Measurements from ENCODE around the gene AKAP6.
"Not testable (repeated sequence)": the region's sequence is repeated elsewhere in the genome, so short reads cannot be mapped to it uniquely, and the experiment has no call there.

Gene AKAP6

DNA sequence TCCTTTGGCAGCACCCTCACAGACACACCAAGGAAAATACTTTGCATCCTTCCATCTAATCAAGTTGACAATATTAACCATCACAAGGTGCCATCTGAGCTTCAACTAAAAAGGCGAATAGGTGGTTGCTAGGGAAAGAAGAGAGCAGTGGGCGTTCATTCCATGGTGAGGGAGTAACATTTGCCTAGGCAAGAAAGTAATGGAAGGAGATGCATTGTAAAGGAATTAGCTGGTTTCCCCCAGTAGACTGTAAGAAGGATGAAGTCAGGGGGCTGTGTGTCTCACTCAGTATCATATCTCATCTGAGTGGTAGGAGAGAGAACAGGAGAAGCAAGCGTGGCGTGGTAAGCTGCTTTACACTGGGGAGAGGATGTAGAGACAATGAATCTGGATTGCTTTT is 34.7 kb downstream of the AKAP6 start:
- no peaks in the 10 kb centered on the region for H3K9me3 ChIP-seq (ENCODE audit: control insufficient read depth, low read depth, low read length)

DNA sequence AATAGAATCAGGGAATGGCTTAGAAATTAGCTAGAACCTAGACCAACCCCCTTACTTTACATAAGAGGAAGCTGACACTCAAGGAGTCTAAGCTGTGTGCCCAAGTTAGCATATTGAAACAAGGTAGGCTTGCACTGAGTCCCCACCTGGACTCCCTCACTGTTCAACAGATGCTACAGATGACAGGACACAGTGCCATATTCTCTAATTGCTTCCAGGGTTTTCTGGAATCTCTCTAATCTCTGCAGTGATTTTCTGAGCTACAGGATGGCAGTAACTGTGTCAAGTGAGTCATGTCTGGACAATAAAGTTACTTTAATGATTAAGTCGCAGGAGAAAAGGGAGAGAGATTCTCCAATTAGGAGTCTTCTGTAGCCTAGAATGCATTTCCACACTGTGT is 35.8 kb downstream of the AKAP6 start:
- H3K4me3 ChIP-seq (ENCODE audit: low read length) = no peak overlapping the region
- H3K27ac ChIP-seq (ENCODE audit: low read length) = no peak overlapping the region
- H3K27me3 ChIP-seq (ENCODE audit: control insufficient read depth, insufficient read depth, low read length) = no peaks in the 10 kb centered on the region
- H3K4me1 ChIP-seq (ENCODE audit: control insufficient read depth, low read depth, low read length) = peaks cover 34% of the 10 kb centered on the region
- H3K36me3 ChIP-seq (ENCODE audit: control insufficient read depth, low read depth, low read length) = no peaks in the 10 kb centered on the region
- H3K9ac ChIP-seq (ENCODE audit: low read length) = no peak overlapping the region
- no peaks in the 10 kb centered on the region for H3K9me3 ChIP-seq (ENCODE audit: control insufficient read depth, low read depth, low read length)

More for the DNA sequence above, 34.7 kb downstream of the AKAP6 start:
- Histone ChIP-seq H3K36me3 (ENCODE audit: control insufficient read depth, low read depth, low read length) (no peaks in the 10 kb centered on the region), H3K9ac (ENCODE audit: low read length) (no peak overlapping the region), H3K27me3 (ENCODE audit: control insufficient read depth, insufficient read depth, low read length) (no peaks in the 10 kb centered on the region), H3K4me3 (ENCODE audit: low read length) (no peak overlapping the region), H3K27ac (ENCODE audit: low read length) (no peak overlapping the region), H3K4me1 (ENCODE audit: control insufficient read depth, low read depth, low read length) (peaks cover 36% of the 10 kb centered on the region)

DNA sequence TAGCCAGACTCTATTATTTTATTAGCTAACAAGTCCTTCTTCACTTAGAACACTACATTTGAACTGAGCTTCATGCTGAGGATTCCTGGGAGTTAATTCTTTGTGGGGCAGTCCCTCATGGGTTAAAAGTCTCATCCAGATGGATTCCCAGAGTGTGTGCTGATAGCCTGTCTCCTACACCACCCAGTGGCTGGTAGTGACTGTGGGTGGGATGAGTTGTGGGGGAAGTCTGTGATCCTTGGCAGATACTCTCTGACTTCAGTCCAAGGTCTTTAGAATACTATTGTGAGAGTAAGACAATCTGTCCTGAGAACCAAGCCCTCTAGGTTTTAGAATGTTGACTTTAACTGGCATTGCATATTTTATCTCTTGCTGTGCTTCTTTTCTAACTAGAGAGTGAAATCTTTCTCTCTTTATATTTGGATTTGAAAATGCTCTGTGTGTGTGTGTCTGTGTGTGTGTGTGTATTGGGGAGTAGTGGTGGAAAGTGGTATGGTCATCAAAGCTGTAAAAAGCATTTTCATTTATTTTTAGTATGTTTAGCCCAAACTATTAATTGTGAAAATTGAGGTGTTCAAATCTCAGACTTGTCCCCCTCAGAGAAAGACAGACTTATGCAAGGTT is 37.3 kb downstream of the AKAP6 start:
- no peaks in the 10 kb centered on the region for H3K36me3 ChIP-seq (ENCODE audit: control insufficient read depth, low read depth, low read length)
- no peaks in the 10 kb centered on the region for H3K9me3 ChIP-seq (ENCODE audit: control insufficient read depth, low read depth, low read length)
- H3K4me1 ChIP-seq (ENCODE audit: control insufficient read depth, low read depth, low read length) = peaks cover 31% of the 10 kb centered on the region
- no peaks in the 10 kb centered on the region for H3K27me3 ChIP-seq (ENCODE audit: control insufficient read depth, insufficient read depth, low read length)
- no peak overlapping the region for H3K27ac ChIP-seq (ENCODE audit: low read length)
- H3K4me3 ChIP-seq (ENCODE audit: low read length) = no peak overlapping the region
- no peak overlapping the region for H3K9ac ChIP-seq (ENCODE audit: low read length)

DNA sequence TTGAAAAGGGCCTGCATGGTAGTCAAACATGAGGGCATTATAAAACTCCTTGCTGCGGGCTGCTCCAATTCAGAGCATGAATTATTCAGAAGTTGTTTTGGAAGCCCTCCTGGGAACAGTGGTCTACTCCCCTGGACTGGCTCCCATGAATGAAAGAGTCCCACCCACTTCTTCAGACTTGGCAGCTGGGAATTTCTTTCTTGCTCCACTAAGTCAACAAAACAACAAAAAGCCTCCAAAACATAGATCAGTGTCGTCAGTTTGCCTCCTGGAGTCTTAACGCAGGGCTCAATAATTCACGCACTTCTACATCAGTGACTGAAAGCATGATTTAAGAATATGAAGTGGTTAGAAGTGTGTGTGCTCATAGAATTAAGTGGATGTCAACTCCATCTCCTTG is 37.9 kb downstream of the AKAP6 start:
- peaks cover 25% of the 10 kb centered on the region for H3K4me1 ChIP-seq (ENCODE audit: control insufficient read depth, low read depth, low read length)
- no peak overlapping the region for H3K9ac ChIP-seq (ENCODE audit: low read length)
- H3K27me3 ChIP-seq (ENCODE audit: control insufficient read depth, insufficient read depth, low read length) = no peaks in the 10 kb centered on the region
- no peak overlapping the region for H3K27ac ChIP-seq (ENCODE audit: low read length)
- no peaks in the 10 kb centered on the region for H3K9me3 ChIP-seq (ENCODE audit: control insufficient read depth, low read depth, low read length)
- no peaks in the 10 kb centered on the region for H3K36me3 ChIP-seq (ENCODE audit: control insufficient read depth, low read depth, low read length)
- no peak overlapping the region for H3K4me3 ChIP-seq (ENCODE audit: low read length)

DNA sequence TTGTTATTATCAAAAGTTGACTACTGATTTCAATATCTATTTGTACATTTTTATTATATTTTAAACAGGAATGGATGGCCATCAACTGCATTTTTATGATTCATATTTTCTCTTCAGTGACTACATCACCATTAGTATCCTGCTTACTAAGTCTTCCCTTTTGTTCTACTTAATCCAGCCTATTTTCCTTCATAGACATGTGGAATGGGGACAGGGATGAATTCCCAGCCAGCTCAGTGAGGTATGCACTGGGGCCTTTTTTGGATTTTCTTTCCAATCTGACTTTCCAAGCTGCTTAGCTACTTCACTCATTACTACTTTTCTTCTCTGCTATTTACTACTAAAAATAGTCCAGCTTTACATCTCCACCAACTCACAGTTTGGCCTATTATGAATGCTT is 38.4 kb downstream of the AKAP6 start:
- Histone ChIP-seq H3K27ac (ENCODE audit: low read length) (no peak overlapping the region), H3K27me3 (ENCODE audit: control insufficient read depth, insufficient read depth, low read length) (no peaks in the 10 kb centered on the region), H3K9me3 (ENCODE audit: control insufficient read depth, low read depth, low read length) (no peaks in the 10 kb centered on the region), H3K9ac (ENCODE audit: low read length) (no peak overlapping the region), H3K36me3 (ENCODE audit: control insufficient read depth, low read depth, low read length) (no peaks in the 10 kb centered on the region), H3K4me3 (ENCODE audit: low read length) (no peak overlapping the region), H3K4me1 (ENCODE audit: control insufficient read depth, low read depth, low read length) (peaks cover 20% of the 10 kb centered on the region)

DNA sequence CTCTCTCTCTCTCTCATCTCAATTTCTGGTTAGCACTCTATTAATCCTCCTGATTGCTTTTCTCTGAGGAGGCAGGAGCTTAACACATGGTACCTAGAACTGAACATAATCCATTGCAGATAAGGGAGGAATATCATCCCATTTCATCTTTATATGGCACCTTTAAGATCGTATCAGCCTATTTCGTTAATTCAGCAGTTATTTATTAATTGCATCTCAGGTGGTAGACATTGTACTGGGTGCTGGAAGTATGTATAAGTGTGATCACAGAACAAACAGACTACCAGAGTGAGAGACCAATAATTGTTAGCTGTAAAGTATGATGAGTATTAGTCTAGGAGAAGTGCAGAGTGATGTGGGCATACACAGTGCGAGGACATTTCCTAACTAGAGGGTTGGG is 39.0 kb downstream of the AKAP6 start:
- Histone ChIP-seq H3K36me3 (ENCODE audit: control insufficient read depth, low read depth, low read length) (no peaks in the 10 kb centered on the region), H3K27me3 (ENCODE audit: control insufficient read depth, insufficient read depth, low read length) (no peaks in the 10 kb centered on the region), H3K4me1 (ENCODE audit: control insufficient read depth, low read depth, low read length) (peaks cover 20% of the 10 kb centered on the region), H3K9me3 (ENCODE audit: control insufficient read depth, low read depth, low read length) (no peaks in the 10 kb centered on the region), H3K27ac (ENCODE audit: low read length) (no peak overlapping the region), H3K9ac (ENCODE audit: low read length) (no peak overlapping the region), H3K4me3 (ENCODE audit: low read length) (no peak overlapping the region)

DNA sequence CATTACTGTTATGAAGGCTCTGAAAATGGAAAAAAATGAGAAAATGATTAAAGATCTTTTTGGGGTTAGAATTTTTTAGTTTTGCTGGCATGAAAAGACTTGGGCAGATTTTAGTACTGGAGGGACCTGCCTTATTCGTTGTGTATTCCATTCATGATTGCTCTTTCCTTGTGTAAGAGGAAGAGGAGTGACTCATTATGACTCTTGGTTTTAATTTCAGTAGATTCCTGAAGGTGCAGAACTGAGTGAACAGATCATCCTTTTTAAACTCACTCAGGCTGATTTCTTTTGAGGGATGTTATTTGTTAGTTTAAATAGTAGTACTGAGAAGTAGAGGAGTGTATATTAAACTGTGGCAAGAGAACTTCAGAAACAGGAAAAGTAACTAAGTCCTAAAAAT is 41.6 kb downstream of the AKAP6 start:
- Histone ChIP-seq H3K4me1 (ENCODE audit: control insufficient read depth, low read depth, low read length) (peaks cover 26% of the 10 kb centered on the region), H3K27me3 (ENCODE audit: control insufficient read depth, insufficient read depth, low read length) (no peaks in the 10 kb centered on the region), H3K27ac (ENCODE audit: low read length) (no peak overlapping the region), H3K9ac (ENCODE audit: low read length) (no peak overlapping the region), H3K4me3 (ENCODE audit: low read length) (no peak overlapping the region), H3K9me3 (ENCODE audit: control insufficient read depth, low read depth, low read length) (no peaks in the 10 kb centered on the region), H3K36me3 (ENCODE audit: control insufficient read depth, low read depth, low read length) (no peaks in the 10 kb centered on the region)

DNA sequence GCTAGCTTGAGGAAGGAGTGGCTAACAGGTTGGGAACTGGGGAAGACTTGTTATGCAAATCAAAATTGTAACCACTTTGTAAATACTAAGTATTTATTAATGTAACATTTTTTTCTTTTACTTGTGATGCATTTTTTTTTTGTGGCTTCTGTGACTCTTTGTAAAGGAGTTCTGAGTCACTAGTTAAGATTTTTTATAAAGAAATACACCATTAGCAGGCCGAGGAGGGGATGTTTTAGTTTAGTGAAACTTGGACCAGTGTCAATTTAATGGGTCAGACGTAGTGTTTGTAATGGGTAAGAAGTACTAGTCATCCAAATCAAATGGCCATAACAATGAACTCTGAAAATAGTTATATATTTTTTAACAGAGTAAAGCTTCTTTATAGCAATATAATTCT is 43.1 kb downstream of the AKAP6 start:
- Histone ChIP-seq H3K4me1 (ENCODE audit: control insufficient read depth, low read depth, low read length) (peaks cover 11% of the 10 kb centered on the region), H3K27ac (ENCODE audit: low read length) (no peak overlapping the region), H3K9ac (ENCODE audit: low read length) (no peak overlapping the region), H3K36me3 (ENCODE audit: control insufficient read depth, low read depth, low read length) (no peaks in the 10 kb centered on the region), H3K27me3 (ENCODE audit: control insufficient read depth, insufficient read depth, low read length) (no peaks in the 10 kb centered on the region), H3K9me3 (ENCODE audit: control insufficient read depth, low read depth, low read length) (no peaks in the 10 kb centered on the region), H3K4me3 (ENCODE audit: low read length) (no peak overlapping the region)

DNA sequence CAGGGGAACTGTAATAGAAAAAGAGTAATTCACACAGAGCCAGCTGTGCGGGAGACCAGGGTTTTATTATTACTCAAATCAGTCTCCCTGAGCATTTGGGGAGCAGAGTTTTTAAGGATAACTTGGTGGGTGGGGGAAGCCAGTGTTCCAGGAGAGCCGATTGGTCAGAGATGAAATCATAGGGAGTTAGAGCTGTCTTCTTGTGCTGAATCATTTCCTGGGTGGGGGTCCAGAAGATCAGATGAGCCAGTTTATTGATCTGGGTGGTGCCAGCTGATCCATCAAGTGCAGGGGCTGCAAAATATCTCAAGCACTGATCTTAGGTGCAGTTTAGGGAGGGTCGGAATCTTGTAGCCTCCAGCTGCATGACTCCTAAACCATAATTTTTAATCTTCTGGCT is 44.1 kb downstream of the AKAP6 start:
- not testable (repeated sequence) for H3K36me3 ChIP-seq (ENCODE audit: control insufficient read depth, low read depth, low read length); H3K9ac ChIP-seq (ENCODE audit: low read length); H3K27ac ChIP-seq (ENCODE audit: low read length); H3K4me1 ChIP-seq (ENCODE audit: control insufficient read depth, low read depth, low read length); H3K9me3 ChIP-seq (ENCODE audit: control insufficient read depth, low read depth, low read length); H3K27me3 ChIP-seq (ENCODE audit: control insufficient read depth, insufficient read depth, low read length); H3K4me3 ChIP-seq (ENCODE audit: low read length)

DNA sequence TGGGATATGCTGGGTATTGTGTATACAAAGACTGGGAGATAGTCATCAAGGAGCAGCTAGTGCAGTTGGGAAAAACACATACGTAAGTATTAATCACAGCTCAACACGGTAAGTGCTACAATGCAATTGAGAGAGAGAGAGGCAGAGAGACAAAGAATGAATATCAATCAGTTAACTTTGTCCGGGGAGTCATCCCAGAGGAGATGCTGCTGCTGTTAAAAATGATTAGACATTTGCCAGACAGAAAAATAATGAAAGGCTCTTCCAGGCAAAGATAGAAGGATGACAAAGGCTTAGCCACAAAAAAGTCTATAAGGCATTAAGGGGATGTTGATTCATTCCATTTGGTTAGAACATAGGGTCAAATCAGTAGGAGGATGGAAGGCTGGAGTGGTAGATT is 45.1 kb downstream of the AKAP6 start:
- Histone ChIP-seq H3K27ac (ENCODE audit: low read length) (no peak overlapping the region), H3K36me3 (ENCODE audit: control insufficient read depth, low read depth, low read length) (no peaks in the 10 kb centered on the region), H3K9me3 (ENCODE audit: control insufficient read depth, low read depth, low read length) (no peaks in the 10 kb centered on the region), H3K4me1 (ENCODE audit: control insufficient read depth, low read depth, low read length) (peaks cover 10% of the 10 kb centered on the region), H3K27me3 (ENCODE audit: control insufficient read depth, insufficient read depth, low read length) (no peaks in the 10 kb centered on the region), H3K9ac (ENCODE audit: low read length) (no peak overlapping the region), H3K4me3 (ENCODE audit: low read length) (no peak overlapping the region)

DNA sequence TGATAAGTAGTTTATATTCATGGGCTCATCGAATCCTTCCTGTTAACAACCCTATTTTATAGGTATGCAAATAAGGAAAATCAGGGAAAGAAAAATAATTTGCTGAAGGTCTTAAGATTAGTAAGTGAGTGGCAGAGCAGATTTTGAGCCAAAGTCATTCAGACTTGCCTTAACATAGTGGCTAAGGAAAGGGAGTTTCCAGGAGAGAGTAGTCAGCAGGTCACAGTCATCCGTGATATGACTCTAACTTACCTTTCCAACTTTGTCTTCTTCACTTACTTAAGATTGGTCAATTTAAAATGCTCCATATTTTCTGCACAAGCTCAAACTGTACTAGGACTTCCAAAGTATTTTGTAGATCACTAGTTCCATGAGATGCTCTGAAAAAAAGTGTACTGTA is 46.6 kb downstream of the AKAP6 start:
- Histone ChIP-seq H3K27ac (ENCODE audit: low read length) (no peak overlapping the region), H3K36me3 (ENCODE audit: control insufficient read depth, low read depth, low read length) (no peaks in the 10 kb centered on the region), H3K9ac (ENCODE audit: low read length) (no peak overlapping the region), H3K4me1 (ENCODE audit: control insufficient read depth, low read depth, low read length) (peaks cover 10% of the 10 kb centered on the region), H3K4me3 (ENCODE audit: low read length) (no peak overlapping the region), H3K27me3 (ENCODE audit: control insufficient read depth, insufficient read depth, low read length) (no peaks in the 10 kb centered on the region), H3K9me3 (ENCODE audit: control insufficient read depth, low read depth, low read length) (no peaks in the 10 kb centered on the region)

DNA sequence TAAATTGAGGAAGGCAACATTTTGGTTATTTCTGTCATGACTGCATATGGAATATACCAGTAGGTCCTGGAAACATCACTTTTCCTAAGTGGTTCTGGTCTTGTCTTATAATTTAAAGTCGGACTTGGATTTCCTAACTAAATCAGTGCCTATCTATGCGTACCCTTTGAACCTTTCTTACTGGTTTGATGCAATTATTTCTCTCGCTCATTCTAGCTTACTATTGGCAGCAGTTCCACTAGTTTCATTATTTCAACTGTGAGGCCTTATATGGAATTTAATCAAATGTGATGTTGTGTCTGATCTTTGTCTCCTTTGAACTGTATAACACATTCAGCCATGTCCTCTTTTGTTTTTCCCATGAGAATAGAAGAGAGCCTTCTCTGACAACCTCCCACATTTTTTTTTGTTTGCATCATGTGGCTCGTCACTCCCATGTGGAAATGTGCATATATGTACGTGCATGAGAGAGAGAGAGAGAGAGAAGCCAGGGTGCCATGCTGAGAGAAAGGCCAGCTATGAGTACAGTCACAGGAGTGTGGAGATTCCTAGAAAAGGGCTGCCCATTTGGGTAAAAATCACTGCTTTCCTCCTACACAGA is 48.0 kb downstream of the AKAP6 start:
- Histone ChIP-seq H3K9me3 (ENCODE audit: control insufficient read depth, low read depth, low read length) (no peaks in the 10 kb centered on the region), H3K4me3 (ENCODE audit: low read length) (no peak overlapping the region), H3K4me1 (ENCODE audit: control insufficient read depth, low read depth, low read length) (peaks cover 10% of the 10 kb centered on the region), H3K36me3 (ENCODE audit: control insufficient read depth, low read depth, low read length) (no peaks in the 10 kb centered on the region), H3K27ac (ENCODE audit: low read length) (no peak overlapping the region), H3K9ac (ENCODE audit: low read length) (no peak overlapping the region), H3K27me3 (ENCODE audit: control insufficient read depth, insufficient read depth, low read length) (no peaks in the 10 kb centered on the region)

Data from iPS-18a (cell line).